Smooth muscle cell of the brain vasculature (primary cell): Measurements from ENCODE around the gene MITF.
"Not testable (repeated sequence)": the region's sequence is repeated elsewhere in the genome, so short reads cannot be mapped to it uniquely, and the experiment has no call there.

Experiments used
- DNase-seq: peaks from one replicate; pipeline ENCODE4 v3.0.0-alpha.2; 2012; ENCODE audit warnings: low read depth, low spot score

The MITF gene

DNA sequence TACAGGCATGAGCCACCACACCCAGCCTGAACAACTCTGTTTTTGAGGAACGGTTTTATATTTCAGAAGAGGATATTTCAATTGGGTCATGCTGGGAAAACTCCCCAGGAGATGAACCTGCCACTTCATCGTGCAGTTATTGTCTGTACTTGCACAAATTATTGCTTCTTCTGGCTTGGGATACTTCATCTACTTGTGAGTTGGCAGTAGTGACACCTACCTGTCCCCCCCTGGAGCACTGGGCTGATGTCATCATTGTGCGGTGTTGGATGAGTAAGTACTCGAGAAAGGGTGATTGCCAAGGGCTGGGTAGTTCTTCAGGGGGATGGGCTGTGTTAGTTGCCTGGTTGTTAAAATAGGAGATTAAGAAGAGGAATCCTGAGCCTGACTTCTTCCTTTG is 175.1 kb downstream of the MITF start:
- DNase-seq = no peak

DNA sequence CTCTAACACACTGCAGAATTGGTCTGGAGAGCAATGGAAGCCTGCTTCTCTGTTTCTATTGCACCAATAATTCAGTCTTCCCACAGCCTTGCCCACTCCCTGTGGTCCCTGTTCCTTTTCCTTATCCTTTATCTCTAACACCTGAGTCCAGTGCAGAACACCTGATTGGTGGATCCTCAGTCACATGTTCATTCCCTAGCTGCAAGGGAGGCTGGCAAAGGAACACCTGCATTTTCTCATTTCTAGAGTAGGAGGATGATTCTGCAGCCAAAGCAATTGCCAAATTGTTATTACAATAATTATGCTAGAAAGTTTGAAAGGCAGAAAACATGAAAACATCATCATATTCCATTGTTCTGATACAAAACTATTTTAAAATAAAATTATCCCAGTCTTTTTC is 176.5 kb downstream of the MITF start:
- DNase-seq = no peak

- not testable (repeated sequence) for DNase-seq
Observed at GRCh38 chr3:69920009-69920408, 180.7 kb downstream of the MITF start.

GRCh38 chr3:69921651-69922050 is 182.4 kb downstream of the MITF start:
- DNase-seq = no peak

DNA sequence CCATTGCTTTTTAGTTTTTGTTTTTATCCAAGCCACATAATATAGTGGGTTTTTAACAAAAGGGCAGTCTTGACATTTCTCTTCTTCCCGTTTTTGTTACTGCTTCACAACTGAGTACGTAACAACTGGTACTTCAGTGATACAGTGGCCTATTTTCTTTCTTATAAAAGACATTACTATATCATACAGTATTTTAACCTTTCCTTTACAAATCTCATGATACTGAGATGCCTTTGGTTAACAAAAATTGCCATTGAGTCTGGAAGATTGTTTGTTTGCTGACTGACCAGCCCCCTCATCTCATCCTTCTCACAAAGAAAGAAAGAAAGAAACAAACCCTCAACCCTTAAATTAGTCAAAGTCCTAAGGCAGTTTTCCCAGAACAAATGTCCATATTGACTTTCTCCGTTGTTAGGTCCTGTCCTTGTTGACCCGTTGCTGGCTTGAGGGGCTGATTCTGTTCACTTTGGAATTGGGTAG is 183.3 kb downstream of the MITF start:
- no peak for DNase-seq

DNA sequence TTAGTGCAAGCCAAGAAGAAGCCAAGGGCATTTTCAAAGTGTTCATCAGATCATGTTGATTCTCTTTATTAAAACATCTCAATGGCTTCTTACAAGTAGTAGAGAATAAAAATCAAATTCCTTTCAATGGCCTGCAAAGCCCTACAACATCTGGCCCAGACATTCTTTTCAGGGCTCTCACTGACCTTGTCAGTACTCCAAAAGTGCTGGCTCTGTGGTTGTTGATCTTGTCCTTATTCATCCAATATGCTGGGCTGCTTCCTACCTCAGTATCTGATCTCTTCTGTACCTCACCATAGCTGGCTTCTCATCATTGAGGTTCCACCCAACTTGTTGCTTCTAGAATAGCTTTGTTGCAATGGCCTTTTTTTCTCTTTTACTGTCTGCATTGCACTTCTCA is 186.2 kb downstream of the MITF start:
- no peak for DNase-seq

DNA sequence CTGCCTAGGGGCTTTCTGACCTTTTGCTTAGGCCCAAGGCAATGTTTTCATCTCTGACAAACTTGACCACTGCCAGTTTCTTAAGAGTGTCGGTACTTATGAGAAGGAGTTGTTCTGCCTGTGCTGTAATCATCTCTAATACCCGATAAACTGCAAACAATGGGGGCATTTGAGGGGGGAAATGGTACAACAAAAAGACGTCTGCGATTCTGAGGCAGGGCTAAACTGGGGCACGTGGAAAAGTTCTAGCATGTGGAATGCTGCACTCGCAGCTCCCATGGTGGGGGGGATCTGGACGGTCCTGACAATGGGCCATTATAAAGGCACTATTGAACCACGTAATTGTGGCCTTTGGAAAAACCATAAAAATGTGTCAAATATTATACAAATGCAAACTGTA is 187.1 kb downstream of the MITF start:
- DNase-seq = no peak

GRCh38 chr3:69927571-69927970 is 188.3 kb downstream of the MITF start:
- DNase-seq = no peak

GRCh38 chr3:69929019-69929418 is 189.8 kb downstream of the MITF start:
- no peak for DNase-seq

DNA sequence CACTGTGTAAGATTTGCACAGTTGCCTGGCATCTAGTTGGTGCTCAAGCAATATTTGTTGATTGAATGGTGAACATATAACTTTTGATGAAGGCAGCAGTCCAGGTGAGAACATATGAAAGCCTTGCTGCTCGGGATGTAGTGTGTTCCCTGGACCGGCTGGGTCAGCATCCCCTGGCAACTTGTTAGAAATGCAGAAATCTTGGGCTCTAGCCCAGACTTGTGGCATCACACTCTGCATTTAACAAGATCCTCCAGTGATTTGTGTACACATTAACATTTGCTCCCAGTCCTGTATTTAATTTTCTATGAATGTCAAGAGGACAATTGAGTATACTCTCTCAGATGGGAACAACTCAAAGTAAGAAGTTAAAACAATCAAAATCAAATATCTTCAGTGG is 191.3 kb downstream of the MITF start:
- no peak for DNase-seq

- no peak for DNase-seq
Observed at GRCh38 chr3:69932087-69932486, 192.8 kb downstream of the MITF start.

- DNase-seq = no peak
Observed at GRCh38 chr3:69932501-69932900, 193.2 kb downstream of the MITF start.

GRCh38 chr3:69934398-69934797 is 195.1 kb downstream of the MITF start:
- no peak for DNase-seq

DNA sequence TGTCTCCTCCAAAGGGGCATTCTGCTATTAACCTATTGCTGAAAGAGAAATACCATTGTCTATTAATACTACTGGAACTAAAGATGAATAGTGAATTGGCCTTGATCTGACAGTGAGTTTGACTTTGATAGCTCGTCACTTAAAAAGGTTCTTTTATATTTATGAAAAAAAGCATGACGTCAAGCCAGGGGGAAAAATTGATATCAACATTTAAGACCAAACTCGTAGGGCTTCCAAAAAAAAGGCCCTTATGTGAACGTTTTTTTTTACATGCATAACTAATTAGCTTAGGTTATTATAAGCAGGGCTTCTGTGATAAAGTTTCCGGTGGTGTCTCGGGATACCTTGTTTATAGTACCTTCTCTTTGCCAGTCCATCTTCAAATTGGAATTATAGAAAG is 197.0 kb downstream of the MITF start:
- DNase-seq = no peak

DNA sequence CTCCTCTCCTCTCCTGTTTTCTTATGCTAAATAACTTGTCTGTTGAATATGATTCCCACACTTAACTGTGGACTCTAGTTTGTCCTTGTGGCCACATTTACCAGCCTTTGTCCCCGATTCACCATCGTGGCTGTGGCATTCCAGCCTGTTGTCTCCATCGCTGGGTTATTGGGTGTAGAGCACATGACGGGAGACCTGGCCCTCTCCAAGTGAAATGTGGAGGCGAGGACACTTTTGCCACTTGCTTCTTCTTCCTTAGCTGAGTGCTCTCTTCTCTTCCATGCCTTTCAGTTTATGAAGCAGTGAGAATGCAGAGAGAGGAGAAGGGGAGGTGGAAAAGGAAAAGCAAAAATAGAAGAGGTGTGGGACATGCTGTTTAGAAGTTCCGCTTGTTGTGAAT is 198.8 kb downstream of the MITF start:
- DNase-seq = no peak

DNA sequence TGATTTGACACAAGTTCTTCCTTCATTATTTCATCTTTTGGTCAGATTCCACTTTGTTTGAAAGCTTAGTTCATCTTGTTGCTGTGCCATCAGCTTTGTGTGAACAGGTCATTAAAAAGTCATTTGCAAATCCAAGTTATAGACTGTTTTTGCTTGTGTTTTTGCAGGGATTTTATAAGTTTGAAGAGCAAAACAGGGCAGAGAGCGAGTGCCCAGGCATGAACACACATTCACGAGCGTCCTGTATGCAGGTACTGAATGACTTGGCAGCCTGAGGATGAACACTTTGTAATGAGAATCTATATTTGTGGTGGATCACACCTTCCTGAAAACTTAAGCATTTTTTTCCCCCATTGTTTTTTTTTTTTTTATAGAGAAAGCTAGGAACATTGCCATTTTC is 199.7 kb downstream of the MITF start:
- no peak for DNase-seq

DNA sequence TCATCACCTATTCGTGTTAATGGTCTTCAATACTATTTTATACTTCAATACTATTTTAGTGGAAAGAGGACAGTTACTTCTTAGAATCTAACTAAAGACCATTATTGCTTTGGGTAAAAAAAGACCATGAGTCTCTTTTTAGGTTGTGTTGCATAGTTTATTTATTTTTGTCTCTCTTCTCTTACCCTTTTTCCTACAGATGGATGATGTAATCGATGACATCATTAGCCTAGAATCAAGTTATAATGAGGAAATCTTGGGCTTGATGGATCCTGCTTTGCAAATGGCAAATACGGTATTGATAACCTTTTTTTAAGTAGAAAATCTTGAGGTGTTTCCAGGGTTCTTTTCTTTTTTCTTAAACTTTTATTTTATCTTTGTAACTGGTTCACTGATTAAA is 201.8 kb downstream of the MITF start:
- no peak for DNase-seq

GRCh38 chr3:69941439-69942176 is 202.3 kb downstream of the MITF start:
- no peak for DNase-seq

GRCh38 chr3:69944931-69945493 is 205.7 kb downstream of the MITF start:
- no peak for DNase-seq

DNA sequence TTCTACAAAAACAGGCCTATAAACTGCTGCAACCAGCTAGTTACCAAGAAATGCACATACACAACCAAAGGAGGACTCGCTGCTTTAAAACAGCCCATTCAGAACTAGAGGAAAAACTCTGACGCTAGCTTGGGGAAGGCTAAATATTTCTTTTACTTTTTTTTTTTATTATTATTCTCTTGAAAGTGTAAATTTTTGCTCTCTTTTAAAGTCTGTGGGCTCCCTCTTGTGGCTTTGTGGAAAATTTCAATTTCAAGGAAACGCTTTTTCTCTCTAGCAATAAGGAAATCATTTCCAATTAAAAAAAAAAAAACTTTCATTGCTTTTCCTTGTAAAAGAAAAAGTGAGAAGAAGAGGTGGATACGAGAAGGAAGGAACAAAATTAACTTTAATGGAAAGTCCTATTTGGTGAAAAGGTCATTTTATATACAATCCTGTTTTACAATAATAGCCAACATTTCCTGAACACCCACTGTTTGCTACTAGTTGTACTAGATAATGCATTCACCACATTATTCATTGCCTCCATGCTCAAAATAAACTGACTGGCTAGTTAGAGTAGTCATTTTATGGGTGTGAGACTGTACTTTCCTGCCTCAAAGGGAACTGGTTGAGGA is 209.1 kb downstream of the MITF start:
- DNase-seq = peak; percentile 23

DNA sequence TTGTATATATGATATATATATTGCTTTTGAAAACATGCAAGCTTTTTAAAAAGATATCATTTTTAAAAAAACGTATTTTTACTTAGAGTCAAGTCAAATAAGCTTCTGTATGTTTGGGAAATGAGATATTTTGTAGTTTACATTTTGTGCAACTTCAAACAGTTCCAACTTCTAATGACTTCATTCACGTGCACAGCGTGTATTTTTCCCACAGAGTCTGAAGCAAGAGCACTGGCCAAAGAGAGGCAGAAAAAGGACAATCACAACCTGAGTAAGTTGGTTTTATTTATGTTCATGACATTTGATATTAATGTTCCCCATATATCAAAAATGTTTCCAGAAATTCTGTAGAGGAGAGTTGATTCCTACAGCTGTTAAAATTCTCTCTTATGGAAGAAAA is 212.4 kb downstream of the MITF start:
- DNase-seq = no peak

DNA sequence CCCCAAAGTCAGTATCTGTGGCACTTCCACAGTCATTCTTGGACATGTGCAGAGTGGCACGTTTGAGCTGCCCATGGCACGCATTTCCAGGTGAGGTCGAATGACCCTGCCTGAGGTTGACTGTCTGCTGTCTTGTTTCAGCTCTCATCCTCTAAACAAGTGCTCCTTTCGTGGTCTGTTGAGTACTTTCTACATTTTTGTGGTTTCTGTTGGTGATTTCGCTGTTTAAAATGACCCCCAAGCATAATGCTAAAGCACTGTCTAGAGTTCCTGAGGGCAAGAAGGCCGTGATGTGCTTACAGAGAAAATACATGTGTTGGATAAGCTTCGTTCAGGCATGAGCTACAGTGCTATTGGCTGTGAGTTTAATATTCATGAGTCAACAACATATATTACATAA is 220.3 kb downstream of the MITF start:
- DNase-seq = no peak
